K562 (cell line): Measurements from ENCODE around the gene GPSM3. TPM values are rescaled to one million over a fixed set of nuclear protein-coding genes. Genes with fewer than 3 reads are reported as not detected.

Experiments
- ATF1 ChIP-seq, 2 experiments: fragments of 450-650 bp in 1 of 2; IDR thresholded peaks; 2 replicates each; pipeline ENCODE4 v1.6.1; 2016; ENCODE audit warnings: missing compliant biosample characterization in 1 of 2, missing genetic modification characterization in 1 of 2
- ATF3 ChIP-seq, 2 experiments: fragments of 450-650 bp in 1 of 2; sonication (generic) in 1 of 2; formaldehyde crosslinking in 1 of 2; IDR thresholded peaks in 1 of 2; conservative IDR thresholded peaks in 1 of 2; 2 replicates each; pipeline versions ENCODE4 v1.6.1 to v1.8.1; 2016 to 2023; ENCODE audit warnings: mild to moderate bottlenecking in 2 of 2, moderate library complexity in 2 of 2, inconsistent platforms in 1 of 2, missing genetic modification reagents in 1 of 2
- CBX3 ChIP-seq, 2 experiments: IDR thresholded peaks; 1 replicate in 1 of 2; 2 replicates in 1 of 2; pipeline ENCODE4 v1.6.1; 2012; ENCODE audit warnings: inconsistent platforms in 2 of 2, low read length in 2 of 2, borderline replicate concordance in 1 of 2, control low read depth in 1 of 2
- GABPB2 ChIP-seq: fragments of 250-450 bp; sonication (Bioruptor Pico); conservative IDR thresholded peaks from 2 replicates; pipeline ENCODE4 v1.5.1; 2021; ENCODE audit warnings: mild to moderate bottlenecking
- HSF4 ChIP-seq: fragments of 250-450 bp; sonication (Bioruptor Pico); IDR thresholded peaks from 2 replicates; pipeline ENCODE4 v2.1.2; 2022; ENCODE audit warnings: mild to moderate bottlenecking, moderate library complexity, borderline replicate concordance
- KAT7 ChIP-seq: sonication (generic); formaldehyde crosslinking; IDR thresholded peaks from 2 replicates; pipeline ENCODE4 v1.8.0; 2022; ENCODE audit warnings: missing genetic modification reagents, mild to moderate bottlenecking, borderline replicate concordance
- MYNN ChIP-seq, 2 experiments: sonication (generic); formaldehyde crosslinking in 1 of 2; IDR thresholded peaks; 2 replicates each; pipeline versions ENCODE4 v1.5.0 to v1.6.1; 2016 to 2020; ENCODE audit warnings: antibody characterized with exemption in 1 of 2, missing genetic modification reagents in 1 of 2
- NCOA2 ChIP-seq, 2 experiments: fragments of 450-650 bp; IDR thresholded peaks; 2 replicates each; pipeline ENCODE4 v1.6.1; 2018; ENCODE audit warnings: mild to moderate bottlenecking in 2 of 2, moderate library complexity in 1 of 2; ENCODE audit not compliant: partially characterized antibody in 2 of 2
- NFE2 ChIP-seq: IDR thresholded peaks from 2 replicates; pipeline ENCODE4 v1.6.1; 2014; ENCODE audit warnings: antibody characterized with exemption, low read depth
- NRF1 ChIP-seq, 2 experiments: fragments of 450-650 bp; IDR thresholded peaks in 1 of 2; conservative IDR thresholded peaks in 1 of 2; 2 replicates each; pipeline ENCODE4 v1.6.1; 2014; ENCODE audit warnings: mild to moderate bottlenecking in 2 of 2
- SMARCA4 ChIP-seq: fragments of 450-650 bp; IDR thresholded peaks from 2 replicates; pipeline ENCODE4 v1.6.1; 2016
- ZEB2 ChIP-seq: fragments of 450-650 bp; IDR thresholded peaks from 2 replicates; pipeline ENCODE4 v1.6.1; 2016
- ZNF134 ChIP-seq: fragments of 250-450 bp; sonication (Bioruptor Pico); conservative IDR thresholded peaks from 2 replicates; pipeline ENCODE4 v1.4.0; 2020
- ZNF24 ChIP-seq: fragments of 450-650 bp; IDR thresholded peaks from 2 replicates; pipeline ENCODE4 v1.6.1; 2016
- ZNF311 ChIP-seq: fragments of 250-450 bp; sonication (Bioruptor Pico); IDR thresholded peaks from 2 replicates; pipeline ENCODE4 v1.4.0; 2020; ENCODE audit warnings: mild to moderate bottlenecking, moderate library complexity
- ZNF583 ChIP-seq: fragments of 250-450 bp; sonication (Bioruptor Pico); IDR thresholded peaks from 2 replicates; pipeline ENCODE4 v1.4.0; 2020
- polyA plus RNA-seq, 8 experiments: library from polyadenylated mRNA; depleted of rRNA in 4 of 8; stranded (reverse) in 5 of 8; unstranded in 3 of 8; fragments of >200 nt; fragmentation: Nextera tagmentation in 2 of 8; fragmentation: Illumina TruSeq in 1 of 8; extraction: Ambion mirVana in 2 of 8; extraction: Trizol in 1 of 8; gene quantifications; 2 replicates each; pipeline versions ENCODE4 v1.2.1 to v1.2.3, GENCODE V29; 2011 to 2014; ENCODE audit warnings: inconsistent platforms in 1 of 8, missing spikeins in 1 of 8
- total RNA-seq, 7 experiments: library from RNA; depleted of rRNA in 6 of 7; stranded (reverse); fragments of >200 nt in 6 of 7; fragmentation: Illumina TruSeq in 2 of 7; extraction: Trizol in 2 of 7; gene quantifications; 2 replicates each; pipeline versions ENCODE4 v1.2.1 to v1.2.3, GENCODE V29; 2011 to 2021; ENCODE audit warnings: low replicate concordance in 1 of 7
- TF ChIP-seq, protein P1 (sequence below): fragments of 450-650 bp; IDR thresholded peaks from 2 replicates; pipeline ENCODE4 v1.6.1; 2018; ENCODE audit not compliant: partially characterized antibody
- TF ChIP-seq, protein P2 (sequence below): IDR thresholded peaks from 3 replicates; pipeline ENCODE4 v1.6.1; 2011; ENCODE audit warnings: borderline replicate concordance, mild to moderate bottlenecking, moderate library complexity; ENCODE audit not compliant: insufficient read length; ENCODE audit errors: extremely low read depth
- TF ChIP-seq, protein P3 (sequence below): fragments of 450-650 bp; IDR thresholded peaks from 2 replicates; pipeline ENCODE4 v1.6.1; 2017; ENCODE audit warnings: mild to moderate bottlenecking, moderate library complexity

The GPSM3 gene
- total and polyA plus RNA-seq, 9 of the 15 experiments (the other 6 are each of a cell fraction or from before 2014, with no cell fraction given) = 5.3 to 42.6 (median 24.4) TPM

GRCh38 chr6:32167761-32168262 lies 24.6 kb downstream of the GPSM3 start (continued):
- TF ChIP-seq, protein P1, sequence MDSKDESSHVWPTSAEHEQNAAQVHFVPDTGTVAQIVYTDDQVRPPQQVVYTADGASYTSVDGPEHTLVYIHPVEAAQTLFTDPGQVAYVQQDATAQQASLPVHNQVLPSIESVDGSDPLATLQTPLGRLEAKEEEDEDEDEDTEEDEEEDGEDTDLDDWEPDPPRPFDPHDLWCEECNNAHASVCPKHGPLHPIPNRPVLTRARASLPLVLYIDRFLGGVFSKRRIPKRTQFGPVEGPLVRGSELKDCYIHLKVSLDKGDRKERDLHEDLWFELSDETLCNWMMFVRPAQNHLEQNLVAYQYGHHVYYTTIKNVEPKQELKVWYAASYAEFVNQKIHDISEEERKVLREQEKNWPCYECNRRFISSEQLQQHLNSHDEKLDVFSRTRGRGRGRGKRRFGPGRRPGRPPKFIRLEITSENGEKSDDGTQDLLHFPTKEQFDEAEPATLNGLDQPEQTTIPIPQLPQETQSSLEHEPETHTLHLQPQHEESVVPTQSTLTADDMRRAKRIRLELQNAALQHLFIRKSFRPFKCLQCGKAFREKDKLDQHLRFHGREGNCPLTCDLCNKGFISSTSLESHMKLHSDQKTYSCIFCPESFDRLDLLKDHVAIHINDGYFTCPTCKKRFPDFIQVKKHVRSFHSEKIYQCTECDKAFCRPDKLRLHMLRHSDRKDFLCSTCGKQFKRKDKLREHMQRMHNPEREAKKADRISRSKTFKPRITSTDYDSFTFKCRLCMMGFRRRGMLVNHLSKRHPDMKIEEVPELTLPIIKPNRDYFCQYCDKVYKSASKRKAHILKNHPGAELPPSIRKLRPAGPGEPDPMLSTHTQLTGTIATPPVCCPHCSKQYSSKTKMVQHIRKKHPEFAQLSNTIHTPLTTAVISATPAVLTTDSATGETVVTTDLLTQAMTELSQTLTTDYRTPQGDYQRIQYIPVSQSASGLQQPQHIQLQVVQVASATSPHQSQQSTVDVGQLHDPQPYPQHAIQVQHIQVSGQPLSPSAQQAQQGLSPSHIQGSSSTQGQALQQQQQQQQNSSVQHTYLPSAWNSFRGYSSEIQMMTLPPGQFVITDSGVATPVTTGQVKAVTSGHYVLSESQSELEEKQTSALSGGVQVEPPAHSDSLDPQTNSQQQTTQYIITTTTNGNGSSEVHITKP = peak; percentile 79
- TF ChIP-seq KAT7 (CRISPR knock-in tag) (no peak), ZNF311 (CRISPR knock-in tag) (peak; percentile 41; the same call in 1 of the 2 replicates), ZNF134 (no peak), ATF1 (CRISPR knock-in tag; IDR thresholded peaks at IDR 0.05) (no peak), ATF1 (tag; IDR thresholded peaks at IDR 0.05) (peak; percentile 86), ZEB2 (no peak; the same call in 1 of the 2 replicates), ATF3 (IDR thresholded peaks at IDR 0.05) (no peak), ATF3 (CRISPR knock-in tag; conservative IDR thresholded peaks at IDR 0.05) (no peak), SMARCA4 (peak; percentile 97), NRF1 (conservative IDR thresholded peaks at IDR 0.05 in 1 of 2, IDR thresholded peaks at IDR 0.05 in 1 of 2) (peak; percentile 34 to 35; a peak in 2 of 4 replicates), ZNF24 (0 out of 2 replicates have a peak, but pooled peaks have one; percentile 10), ZNF583 (CRISPR knock-in tag) (peak; percentile 87; the same call in 1 of the 2 replicates), NFE2 (peak; percentile 52; the same call in 1 of the 2 replicates), GABPB2 (CRISPR knock-in tag) (no peak), HSF4 (peak; percentile 40; the same call in 1 of the 2 replicates), NCOA2 (IDR thresholded peaks at IDR 0.05; ENCODE audit: partially characterized antibody in 2 of 2) (no peak), MYNN (IDR thresholded peaks at IDR 0.05) (peak; percentile 83), MYNN (CRISPR knock-in tag; IDR thresholded peaks at IDR 0.05) (no peak), CBX3 (IDR thresholded peaks at IDR 0.05; ENCODE audit: borderline replicate concordance in 1 of 2, low read length in 2 of 2) (peak in 1 of 2 experiments; percentile 68; a peak in 1 of 3 replicates)
- TF ChIP-seq, protein P2, sequence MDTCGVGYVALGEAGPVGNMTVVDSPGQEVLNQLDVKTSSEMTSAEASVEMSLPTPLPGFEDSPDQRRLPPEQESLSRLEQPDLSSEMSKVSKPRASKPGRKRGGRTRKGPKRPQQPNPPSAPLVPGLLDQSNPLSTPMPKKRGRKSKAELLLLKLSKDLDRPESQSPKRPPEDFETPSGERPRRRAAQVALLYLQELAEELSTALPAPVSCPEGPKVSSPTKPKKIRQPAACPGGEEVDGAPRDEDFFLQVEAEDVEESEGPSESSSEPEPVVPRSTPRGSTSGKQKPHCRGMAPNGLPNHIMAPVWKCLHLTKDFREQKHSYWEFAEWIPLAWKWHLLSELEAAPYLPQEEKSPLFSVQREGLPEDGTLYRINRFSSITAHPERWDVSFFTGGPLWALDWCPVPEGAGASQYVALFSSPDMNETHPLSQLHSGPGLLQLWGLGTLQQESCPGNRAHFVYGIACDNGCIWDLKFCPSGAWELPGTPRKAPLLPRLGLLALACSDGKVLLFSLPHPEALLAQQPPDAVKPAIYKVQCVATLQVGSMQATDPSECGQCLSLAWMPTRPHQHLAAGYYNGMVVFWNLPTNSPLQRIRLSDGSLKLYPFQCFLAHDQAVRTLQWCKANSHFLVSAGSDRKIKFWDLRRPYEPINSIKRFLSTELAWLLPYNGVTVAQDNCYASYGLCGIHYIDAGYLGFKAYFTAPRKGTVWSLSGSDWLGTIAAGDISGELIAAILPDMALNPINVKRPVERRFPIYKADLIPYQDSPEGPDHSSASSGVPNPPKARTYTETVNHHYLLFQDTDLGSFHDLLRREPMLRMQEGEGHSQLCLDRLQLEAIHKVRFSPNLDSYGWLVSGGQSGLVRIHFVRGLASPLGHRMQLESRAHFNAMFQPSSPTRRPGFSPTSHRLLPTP = no peak
- TF ChIP-seq, protein P3, sequence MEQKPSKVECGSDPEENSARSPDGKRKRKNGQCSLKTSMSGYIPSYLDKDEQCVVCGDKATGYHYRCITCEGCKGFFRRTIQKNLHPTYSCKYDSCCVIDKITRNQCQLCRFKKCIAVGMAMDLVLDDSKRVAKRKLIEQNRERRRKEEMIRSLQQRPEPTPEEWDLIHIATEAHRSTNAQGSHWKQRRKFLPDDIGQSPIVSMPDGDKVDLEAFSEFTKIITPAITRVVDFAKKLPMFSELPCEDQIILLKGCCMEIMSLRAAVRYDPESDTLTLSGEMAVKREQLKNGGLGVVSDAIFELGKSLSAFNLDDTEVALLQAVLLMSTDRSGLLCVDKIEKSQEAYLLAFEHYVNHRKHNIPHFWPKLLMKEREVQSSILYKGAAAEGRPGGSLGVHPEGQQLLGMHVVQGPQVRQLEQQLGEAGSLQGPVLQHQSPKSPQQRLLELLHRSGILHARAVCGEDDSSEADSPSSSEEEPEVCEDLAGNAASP = no peak
